A673 (cell line): ENCODE measurements around the gene CCDC83. TPM values are rescaled to one million over a fixed set of nuclear protein-coding genes. Genes with fewer than 3 reads are reported as not detected.
"Not testable (repeated sequence)": the region's sequence is repeated elsewhere in the genome, so short reads cannot be mapped to it uniquely, and the experiment has no call there.

ENCODE experiments used
- BruUV-seq: library from RNA; stranded (reverse); fragments of 400-500 nt; replicated peaks from 2 replicates; lab custom pipeline; 2021; lab: Mats Ljungman, UMichigan
- CTCF ChIA-PET: fragments of 300-600 bp; sonication (Branson Sonifier 250); formaldehyde crosslinking; loops from one replicate; lab custom pipeline; 2022; ENCODE audit warnings: antibody characterized with exemption; lab: Charles Lee
- POLR2A ChIA-PET: fragments of 300-600 bp; sonication (Branson Sonifier 250); formaldehyde crosslinking; loops from one replicate; lab custom pipeline; 2022; ENCODE audit warnings: antibody characterized with exemption; ENCODE audit not compliant: low non-redundant PET; lab: Charles Lee
- DNase-seq: peaks from one replicate; pipeline ENCODE4 v3.0.0-alpha.2; 2015; ENCODE audit warnings: low spot score
- H3K27ac ChIP-seq: fragments of 200-600 bp; sonication (generic); 2 replicates; pipeline ENCODE4 v1.5.1; 2016; ENCODE audit warnings: mixed run types, low read depth, mild to moderate bottlenecking, mixed read lengths, antibody characterized with exemption, low read length; ENCODE audit not compliant: poor library complexity, severe bottlenecking
- H3K27me3 ChIP-seq: fragments of 200-600 bp; sonication (generic); replicated peaks from 2 replicates; pipeline ENCODE4 v1.6.1; 2017; ENCODE audit warnings: mixed run types, low read depth, mild to moderate bottlenecking, mixed read lengths, antibody characterized with exemption, low read length; ENCODE audit not compliant: insufficient read depth, poor library complexity
- H3K36me3 ChIP-seq: fragments of 200-600 bp; sonication (generic); 2 replicates; pipeline ENCODE4 v1.6.1; 2016; ENCODE audit warnings: mixed run types, mild to moderate bottlenecking, mixed read lengths, antibody characterized with exemption, low read length; ENCODE audit not compliant: insufficient read depth, poor library complexity, severe bottlenecking
- H3K4me1 ChIP-seq: fragments of 200-600 bp; sonication (generic); 2 replicates; pipeline ENCODE4 v1.6.1; 2017; ENCODE audit warnings: mixed run types, mild to moderate bottlenecking, mixed read lengths, antibody characterized with exemption, low read length; ENCODE audit not compliant: insufficient read depth, poor library complexity, severe bottlenecking
- H3K4me3 ChIP-seq: fragments of 200-600 bp; sonication (generic); 2 replicates; pipeline ENCODE4 v1.5.1; 2016; ENCODE audit warnings: low read depth, mixed run types, mild to moderate bottlenecking, mixed read lengths, low read length; ENCODE audit not compliant: poor library complexity, severe bottlenecking
- H3K9me3 ChIP-seq: fragments of 200-600 bp; sonication (generic); 2 replicates; pipeline ENCODE4 v1.6.1; 2016; ENCODE audit warnings: mixed run types, low read depth, mild to moderate bottlenecking, mixed read lengths, antibody characterized with exemption, low read length; ENCODE audit not compliant: poor library complexity, severe bottlenecking
- EZH2 ChIP-seq: fragments of 200-600 bp; sonication (generic); IDR thresholded peaks from 2 replicates; pipeline ENCODE4 v1.6.1; 2017; ENCODE audit warnings: borderline replicate concordance, low read depth, mild to moderate bottlenecking, mixed read lengths, antibody characterized with exemption, low read length; ENCODE audit not compliant: poor library complexity, severe bottlenecking
- intact Hi-C: fragments of 100-400 bp; cut with micrococcal nuclease; formaldehyde crosslinking; loops from one replicate; pipeline ENCODE4 v1.10.0; 2022; ENCODE audit not compliant: unreplicated experiment
- total RNA-seq: library from RNA; stranded (reverse); gene quantifications from 2 replicates; pipeline ENCODE4 v1.2.3, GENCODE V29; 2021
- TF ChIP-seq, protein P1 (sequence below): fragments of 300-800, 200-600 bp; sonication (generic); conservative IDR thresholded peaks from 2 replicates; pipeline ENCODE4 v1.5.1; 2017; ENCODE audit warnings: low read depth, mild to moderate bottlenecking, antibody characterized with exemption, low read length, moderate library complexity, mixed read lengths

CCDC83 gene
- total RNA-seq, 1 experiment from 2014 or later: not detected

DNA sequence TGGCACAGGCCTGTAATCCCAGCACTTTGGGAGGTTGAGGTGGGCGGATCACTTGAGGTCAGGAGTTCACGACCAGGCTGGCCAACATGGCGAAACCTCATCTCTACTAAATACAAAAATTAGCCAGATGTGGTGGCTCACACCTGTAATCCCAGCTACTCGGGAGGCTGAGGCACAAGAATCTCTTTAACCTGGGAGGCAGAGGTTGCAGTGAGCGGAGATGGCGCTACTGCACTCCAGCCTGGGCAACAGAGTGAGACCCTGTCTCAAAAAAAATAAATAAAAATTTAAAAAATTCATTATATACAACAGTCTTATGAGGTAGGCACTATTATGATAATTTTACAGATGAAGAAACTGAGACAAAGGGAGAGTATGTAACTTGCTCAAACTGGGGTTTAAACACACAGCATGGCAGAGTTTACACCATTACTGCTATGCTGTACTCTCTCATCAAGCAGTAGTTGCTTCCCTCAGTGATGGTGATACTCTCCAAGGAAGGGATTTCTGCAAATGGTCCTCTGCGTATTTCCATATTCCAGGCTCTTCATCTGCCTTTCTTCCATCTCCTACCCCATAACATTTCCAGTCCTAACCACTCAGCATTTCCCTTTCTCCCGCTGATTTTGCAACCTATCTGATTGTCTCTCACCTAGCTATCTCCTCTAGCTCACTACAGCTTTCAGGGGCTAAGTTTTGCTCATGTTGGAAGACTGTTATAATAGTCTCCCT is 95.3 kb downstream of the CCDC83 start:
- BruUV-seq: no TSS peak
- no peaks in the 10 kb centered on the region for H3K27me3 ChIP-seq
- CTCF ChIA-PET: no interaction called here
- POLR2A ChIA-PET: no interaction called here
- no peaks in the 10 kb centered on the region for H3K36me3 ChIP-seq
- no peak for DNase-seq
- intact Hi-C loops: no loop called here
- no peak overlapping the region for H3K4me3 ChIP-seq
- no peak overlapping the region for H3K27ac ChIP-seq
- H3K9me3 ChIP-seq: peaks cover 6% of the 10 kb centered on the region
- no peaks in the 10 kb centered on the region for H3K4me1 ChIP-seq
- TF ChIP-seq EZH2: no peak
- TF ChIP-seq, protein P1, sequence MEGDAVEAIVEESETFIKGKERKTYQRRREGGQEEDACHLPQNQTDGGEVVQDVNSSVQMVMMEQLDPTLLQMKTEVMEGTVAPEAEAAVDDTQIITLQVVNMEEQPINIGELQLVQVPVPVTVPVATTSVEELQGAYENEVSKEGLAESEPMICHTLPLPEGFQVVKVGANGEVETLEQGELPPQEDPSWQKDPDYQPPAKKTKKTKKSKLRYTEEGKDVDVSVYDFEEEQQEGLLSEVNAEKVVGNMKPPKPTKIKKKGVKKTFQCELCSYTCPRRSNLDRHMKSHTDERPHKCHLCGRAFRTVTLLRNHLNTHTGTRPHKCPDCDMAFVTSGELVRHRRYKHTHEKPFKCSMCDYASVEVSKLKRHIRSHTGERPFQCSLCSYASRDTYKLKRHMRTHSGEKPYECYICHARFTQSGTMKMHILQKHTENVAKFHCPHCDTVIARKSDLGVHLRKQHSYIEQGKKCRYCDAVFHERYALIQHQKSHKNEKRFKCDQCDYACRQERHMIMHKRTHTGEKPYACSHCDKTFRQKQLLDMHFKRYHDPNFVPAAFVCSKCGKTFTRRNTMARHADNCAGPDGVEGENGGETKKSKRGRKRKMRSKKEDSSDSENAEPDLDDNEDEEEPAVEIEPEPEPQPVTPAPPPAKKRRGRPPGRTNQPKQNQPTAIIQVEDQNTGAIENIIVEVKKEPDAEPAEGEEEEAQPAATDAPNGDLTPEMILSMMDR: no peak

DNA sequence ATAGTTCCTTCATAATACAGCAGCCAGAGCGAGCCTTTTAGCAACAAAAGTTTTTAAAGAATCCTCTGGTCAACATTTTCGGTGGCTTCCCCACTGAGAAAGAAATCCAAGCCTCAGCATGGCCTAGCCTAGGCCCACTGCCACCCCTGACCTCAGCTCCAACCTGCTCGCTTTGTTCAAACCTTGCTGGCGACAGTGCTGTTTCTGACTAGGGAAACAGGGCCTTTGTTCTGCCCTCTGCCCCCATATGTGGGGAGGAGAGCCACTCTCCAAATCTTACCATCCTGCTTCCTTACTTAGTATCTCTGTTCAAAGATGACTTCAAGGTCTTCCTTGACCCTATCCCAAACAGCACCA is 95.8 kb downstream of the CCDC83 start:
- H3K9me3 ChIP-seq: peaks cover 6% of the 10 kb centered on the region
- CTCF ChIA-PET: no interaction called here
- H3K36me3 ChIP-seq: no peaks in the 10 kb centered on the region

GRCh38 chr11:85951428-85952107 is 96.4 kb downstream of the CCDC83 start:
- no peak overlapping the region for H3K27ac ChIP-seq
- no peaks in the 10 kb centered on the region for H3K27me3 ChIP-seq
- H3K36me3 ChIP-seq: peaks cover 5% of the 10 kb centered on the region
- ChIA-PET CTCF (no interaction called here), POLR2A (no interaction called here)
- DNase-seq: no peak
- BruUV-seq: no TSS peak
- intact Hi-C loops: no loop called here
- TF ChIP-seq, protein P1: no peak
- no peak for TF ChIP-seq EZH2
- no peak overlapping the region for H3K4me3 ChIP-seq
- H3K9me3 ChIP-seq: peaks cover 6% of the 10 kb centered on the region
- no peaks in the 10 kb centered on the region for H3K4me1 ChIP-seq

More for the DNA sequence above, 95.8 kb downstream of the CCDC83 start:
- TF ChIP-seq, protein P1: no peak
- TF ChIP-seq EZH2: no peak
- no peak for DNase-seq
- BruUV-seq: no TSS peak
- no peaks in the 10 kb centered on the region for H3K4me1 ChIP-seq
- H3K27me3 ChIP-seq: no peaks in the 10 kb centered on the region
- intact Hi-C loops: no loop called here
- no peak overlapping the region for H3K4me3 ChIP-seq
- H3K27ac ChIP-seq: no peak overlapping the region
- POLR2A ChIA-PET: no interaction called here

DNA sequence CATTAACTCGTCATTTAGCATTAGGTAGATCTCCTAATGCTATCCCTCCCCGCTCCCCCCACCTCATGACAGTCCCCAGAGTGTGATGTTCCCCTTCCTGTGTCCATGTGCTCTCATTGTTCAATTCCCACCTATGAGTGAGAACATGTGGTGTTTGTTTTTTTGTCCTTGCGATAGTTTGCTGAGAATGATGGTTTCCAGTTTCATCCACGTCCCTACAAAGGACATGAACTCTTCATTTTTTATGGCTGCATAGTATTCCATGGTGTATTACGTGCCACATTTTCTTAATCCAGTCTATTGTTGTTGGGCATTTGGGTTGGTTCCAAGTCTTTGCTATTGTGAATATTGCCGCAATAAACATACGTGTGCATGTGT is 96.9 kb downstream of the CCDC83 start:
- H3K27me3 ChIP-seq, H3K4me3 ChIP-seq, POLR2A ChIA-PET, CTCF ChIA-PET, DNase-seq, H3K36me3 ChIP-seq, H3K4me1 ChIP-seq, BruUV-seq, intact Hi-C loops, H3K9me3 ChIP-seq, H3K27ac ChIP-seq: not testable (repeated sequence)
